H1 (cell line): ENCODE data around the gene ROM1. TPM values are rescaled to one million over a fixed set of nuclear protein-coding genes. Genes with fewer than 3 reads are reported as not detected.

Experiments used
- BRCA1 ChIP-seq: IDR thresholded peaks from 2 replicates; pipeline ENCODE4 v1.6.1; 2012; ENCODE audit warnings: low read depth, low read length, improper control_type of control experiment
- CHD7 ChIP-seq: fragments of 300-600 bp; sonication (generic); IDR thresholded peaks from 2 replicates; pipeline ENCODE4 v1.7.1; 2012; ENCODE audit warnings: low read length, moderate library complexity, mild to moderate bottlenecking, inconsistent platforms; ENCODE audit not compliant: insufficient replicate concordance
- CREB1 ChIP-seq: IDR thresholded peaks from 2 replicates; pipeline ENCODE4 v1.6.1; 2012; ENCODE audit warnings: inconsistent platforms
- GTF2F1 ChIP-seq: IDR thresholded peaks from 2 replicates; pipeline ENCODE4 v1.6.1; 2012; ENCODE audit warnings: low read depth, low read length, improper control_type of control experiment, borderline replicate concordance
- POLR2AphosphoS5 ChIP-seq: IDR thresholded peaks from 2 replicates; pipeline ENCODE4 v1.6.1; 2011; ENCODE audit warnings: low read depth, low read length
- RXRA ChIP-seq: IDR thresholded peaks from 2 replicates; pipeline ENCODE4 v1.6.1; 2011; ENCODE audit warnings: low read depth, mild to moderate bottlenecking, low read length, moderate library complexity; ENCODE audit not compliant: insufficient read depth
- SP1 ChIP-seq: IDR thresholded peaks from 2 replicates; pipeline ENCODE4 v1.6.1; 2011; ENCODE audit warnings: low read depth, low read length
- TAF7 ChIP-seq: optimal IDR thresholded peaks from 2 replicates; pipeline ENCODE3; 2011; ENCODE audit warnings: low read depth, mild to moderate bottlenecking, inconsistent platforms, low read length, moderate library complexity, borderline replicate concordance
- TEAD4 ChIP-seq: IDR thresholded peaks from 2 replicates; pipeline ENCODE4 v1.6.1; 2012; ENCODE audit warnings: low read depth, low read length, inconsistent platforms, mixed read lengths
- USF2 ChIP-seq: IDR thresholded peaks from 2 replicates; pipeline ENCODE4 v1.6.1; 2011; ENCODE audit warnings: low read length, improper control_type of control experiment
- YY1 ChIP-seq: IDR thresholded peaks from 2 replicates; pipeline ENCODE4 v1.6.1; 2011; ENCODE audit warnings: low read depth, mild to moderate bottlenecking, low read length
- polyA plus RNA-seq, 7 experiments: library from polyadenylated mRNA; depleted of rRNA in 3 of 7; stranded (reverse) in 5 of 7; unstranded in 2 of 7; fragments of >200 nt in 5 of 7; fragments of 200-250 nt in 2 of 7; gene quantifications; 1 replicate in 5 of 7; 2 replicates in 1 of 7; 4 replicates in 1 of 7; pipeline versions ENCODE4 v1.2.1 to v1.2.3, GENCODE V29; 2011 to 2013; ENCODE audit warnings: missing spikeins in 2 of 7, mixed read lengths in 2 of 7
- total RNA-seq: library from RNA; stranded (reverse); fragmentation: NEBNext Ultra II Directional; extraction: Animal tissue kit (Norgen Biotek cat#: 25700); gene quantifications from 2 replicates; pipeline ENCODE4 v1.2.1, GENCODE V29; 2021

ROM1 gene
- total and polyA plus RNA-seq, 2 of the 8 experiments (the other 6 are each of a cell fraction or from before 2014, with no cell fraction given) = 0.86 to 2.2 TPM

GRCh38 chr11:62566247-62566646 lies 46.8 kb upstream of the ROM1 start (continued):
- no peak for TF ChIP-seq CHD7
- no peak for TF ChIP-seq GTF2F1
- no peak for TF ChIP-seq SP1
- no peak for TF ChIP-seq POLR2AphosphoS5
- no peak for TF ChIP-seq YY1
- no peak for TF ChIP-seq TAF7
- TF ChIP-seq RXRA = no peak
- no peak for TF ChIP-seq TEAD4
- no peak for TF ChIP-seq CREB1
- no peak for TF ChIP-seq BRCA1
- TF ChIP-seq USF2 = no peak
